Eye (tissue), 1 donor: ENCODE measurements around the gene DNAAF5.
A peak's percentile ranks its signal among the peaks of the same experiment; 100 is the strongest.
"Not testable (repeated sequence)": the region's sequence is repeated elsewhere in the genome, so short reads cannot be mapped to it uniquely, and the experiment has no call there.

ENCODE experiments used
- DNase-seq: peaks from one replicate; pipeline ENCODE4 v3.0.0-alpha.2; 2015

DNAAF5 gene

DNA sequence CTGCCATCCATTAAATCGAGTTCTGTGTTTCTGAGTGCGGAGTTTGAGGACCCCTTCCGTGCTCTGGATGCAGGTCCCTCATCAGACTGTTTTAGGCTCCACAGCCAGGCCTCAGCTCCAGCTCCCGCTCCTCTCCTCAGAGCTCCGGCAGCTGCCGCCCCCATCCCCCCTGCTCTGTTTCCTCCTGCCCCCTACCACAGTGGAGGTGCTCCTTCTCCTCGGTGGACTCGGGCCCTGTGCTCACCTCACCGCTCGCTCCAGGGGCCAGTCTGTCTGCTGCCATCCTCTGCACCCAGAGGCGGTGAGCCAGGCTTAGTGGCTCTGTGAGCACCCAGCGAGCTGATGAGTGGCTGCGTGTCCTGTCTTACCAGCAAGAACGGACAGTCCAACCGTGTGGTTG, 21.9 kb downstream of the DNAAF5 start:
- DNase-seq = no peak

DNA sequence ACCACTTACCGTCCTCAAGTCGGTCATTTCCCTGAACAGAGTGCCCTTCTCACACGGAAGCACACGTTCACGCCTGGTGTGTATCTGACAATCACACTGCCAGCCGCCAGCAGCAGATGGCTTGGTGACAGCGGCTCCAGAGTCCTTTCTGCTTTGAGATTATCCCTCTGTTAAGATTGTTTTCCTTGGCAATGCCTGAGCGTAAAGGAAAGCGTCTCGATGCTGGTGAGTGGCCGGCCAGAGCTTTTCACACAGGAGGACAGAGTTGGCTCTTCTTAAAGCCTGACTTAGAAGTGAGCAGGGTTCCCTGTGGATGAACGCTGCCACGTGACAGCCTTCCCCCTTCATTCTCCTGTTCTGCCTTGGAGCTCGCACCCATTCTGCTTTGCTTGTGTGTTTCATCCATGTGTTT, 22.6 kb downstream of the DNAAF5 start:
- DNase-seq = peak; percentile 37

DNA sequence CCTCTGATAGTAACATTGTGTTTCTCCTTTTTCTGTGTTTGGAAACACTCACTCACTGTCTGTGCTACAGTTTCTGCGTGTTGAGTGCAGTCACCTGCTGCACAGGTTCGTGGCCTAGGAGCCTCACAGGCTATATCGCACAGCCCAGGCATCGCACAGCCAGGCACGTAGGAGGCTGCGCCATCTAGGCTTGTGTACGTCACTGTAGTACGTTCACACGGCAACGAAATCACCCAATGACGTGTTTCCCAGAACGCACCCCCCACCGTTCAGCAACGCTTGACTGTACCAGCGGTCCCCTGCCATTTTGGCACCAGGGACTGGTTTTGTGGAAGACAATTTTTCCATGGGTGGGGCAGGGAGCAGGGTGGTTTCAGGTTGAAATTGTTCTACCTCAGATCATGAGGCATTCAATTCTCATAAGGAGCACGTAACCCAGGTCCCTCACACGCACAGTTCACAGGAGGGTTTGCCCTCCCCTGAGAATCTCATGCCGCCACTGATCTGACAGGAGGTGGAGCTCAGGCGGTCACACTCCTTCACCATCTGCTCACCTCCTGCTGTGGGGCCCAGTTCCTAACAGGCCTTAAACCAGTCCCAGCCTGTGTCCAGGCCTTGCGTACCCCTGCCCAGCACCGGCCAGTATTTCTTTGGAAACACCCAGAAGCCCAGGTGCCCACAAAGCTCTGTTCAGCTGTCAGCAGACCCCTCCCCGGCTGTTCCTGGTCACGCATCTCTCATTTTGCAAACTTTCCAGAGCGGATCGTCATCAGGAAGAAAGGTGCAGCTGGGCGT, 23.8 kb downstream of the DNAAF5 start:
- DNase-seq = no peak

DNA sequence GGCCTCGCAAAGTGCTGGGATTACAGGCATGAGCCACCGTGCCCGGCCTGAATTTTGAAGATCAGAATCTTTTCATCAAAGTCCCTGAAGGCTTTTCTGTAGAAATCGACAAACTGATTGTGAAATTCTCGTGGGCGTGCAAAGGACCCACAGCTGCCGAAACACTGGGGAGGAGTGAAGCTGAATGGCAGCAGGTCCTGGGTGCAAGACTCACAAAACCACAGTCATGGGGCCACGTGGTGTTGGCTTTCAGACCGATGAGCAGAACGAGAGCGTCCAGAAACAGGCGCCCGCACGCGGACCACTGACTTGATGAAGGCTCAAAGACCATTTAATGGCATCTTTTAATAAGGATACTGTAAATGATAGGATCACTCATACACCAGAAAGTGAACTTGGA, 25.3 kb downstream of the DNAAF5 start:
- DNase-seq = no peak

DNA sequence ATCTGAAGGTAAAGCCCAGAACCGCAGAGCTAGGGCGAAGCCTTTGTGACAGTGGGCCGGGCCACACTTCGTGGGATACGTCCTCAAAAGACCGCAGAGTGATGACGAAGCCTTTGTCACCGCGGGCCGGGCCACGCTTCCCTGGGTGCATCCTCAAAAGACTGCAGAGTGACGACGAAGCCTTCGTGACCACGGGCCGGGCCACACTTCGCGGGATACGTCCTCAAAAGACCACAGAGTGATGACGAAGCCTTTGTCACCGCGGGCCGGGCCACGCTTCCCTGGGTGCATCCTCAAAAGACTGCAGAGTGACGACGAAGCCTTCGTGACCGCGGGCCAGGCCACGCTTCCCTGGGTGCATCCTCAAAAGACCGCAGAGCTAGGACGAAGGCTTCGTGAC, 25.8 kb downstream of the DNAAF5 start:
- DNase-seq = not testable (repeated sequence)

DNA sequence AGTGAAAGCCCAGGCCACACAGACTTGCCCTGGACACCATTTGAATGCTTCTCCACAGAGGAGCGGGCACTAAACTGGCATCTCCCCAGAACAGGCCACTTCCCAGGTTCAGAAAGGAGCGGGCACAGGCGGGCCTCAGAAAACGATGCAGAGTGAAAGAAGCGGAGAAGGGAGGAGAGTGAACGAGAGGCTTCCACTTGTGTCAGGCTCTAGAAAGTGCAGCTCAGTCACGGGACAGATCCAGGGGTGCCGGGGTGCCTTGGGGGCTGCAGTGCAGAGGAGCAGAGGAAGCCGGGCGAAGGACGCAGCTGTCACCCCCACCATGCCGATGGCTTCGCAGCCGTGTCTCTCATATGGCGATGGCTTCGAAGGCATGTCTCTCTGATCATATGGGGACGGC, 26.7 kb downstream of the DNAAF5 start:
- no peak for DNase-seq

DNA sequence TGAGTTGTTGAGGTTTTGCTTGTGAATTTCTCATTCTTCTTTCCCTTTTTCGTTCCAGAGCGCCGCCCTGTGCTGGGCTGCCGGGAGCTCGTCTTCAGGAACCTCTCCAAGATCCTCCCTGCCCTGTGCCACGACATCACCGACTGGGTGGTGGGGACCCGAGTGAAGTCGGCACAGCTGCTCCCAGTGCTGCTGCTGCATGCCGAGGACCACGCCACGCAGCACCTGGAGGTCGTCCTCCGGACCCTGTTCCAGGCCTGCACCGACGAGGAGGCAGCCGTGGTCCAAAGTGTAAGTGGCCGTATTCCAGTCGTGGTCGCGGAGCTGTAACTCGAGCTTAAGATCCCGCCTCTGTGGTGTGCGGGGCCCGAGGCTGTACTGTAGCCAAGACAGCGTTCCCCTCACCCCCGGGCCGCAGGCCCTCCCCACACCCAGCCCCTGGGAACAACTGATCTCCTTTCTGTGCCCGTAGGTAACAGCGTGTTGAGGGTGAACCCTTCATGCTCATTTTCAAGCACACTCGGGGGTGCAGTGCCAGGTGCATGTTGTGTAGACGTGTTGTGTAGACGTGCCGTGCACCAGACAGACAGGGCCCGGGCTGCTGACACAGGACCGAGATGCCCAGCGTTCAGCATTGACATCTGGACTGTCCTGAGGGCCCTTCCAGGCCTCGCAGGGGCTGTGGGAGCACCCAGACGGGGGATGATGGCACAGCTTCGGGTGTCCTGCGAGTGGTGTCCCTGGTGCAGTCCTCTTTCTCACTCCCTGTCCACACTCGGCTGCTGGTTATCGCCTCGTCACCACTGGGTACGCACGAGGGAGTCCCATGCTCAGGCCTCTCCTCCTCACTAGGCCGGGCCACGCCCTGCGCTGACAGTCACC, 28.3 kb downstream of the DNAAF5 start:
- DNase-seq = no peak

DNA sequence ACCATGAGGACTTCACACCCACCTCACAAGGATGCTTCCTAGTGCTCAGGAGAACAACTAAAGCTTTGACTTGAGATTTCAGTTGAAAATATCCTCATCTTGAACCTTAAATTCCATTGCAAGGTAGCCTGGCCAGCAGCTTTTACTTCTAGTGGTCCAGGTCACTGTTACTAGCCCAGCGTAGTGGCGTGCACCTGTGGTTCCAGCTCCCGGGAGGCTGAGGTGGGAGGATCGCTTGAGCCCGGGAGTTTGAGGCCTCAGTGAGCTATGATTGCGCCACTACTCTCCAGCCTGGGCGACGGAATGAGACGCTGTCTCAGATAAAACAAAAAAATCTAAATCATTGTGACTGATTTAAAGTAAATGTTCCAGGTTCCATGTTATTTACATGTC, 28.9 kb downstream of the DNAAF5 start:
- DNase-seq = no peak

DNA sequence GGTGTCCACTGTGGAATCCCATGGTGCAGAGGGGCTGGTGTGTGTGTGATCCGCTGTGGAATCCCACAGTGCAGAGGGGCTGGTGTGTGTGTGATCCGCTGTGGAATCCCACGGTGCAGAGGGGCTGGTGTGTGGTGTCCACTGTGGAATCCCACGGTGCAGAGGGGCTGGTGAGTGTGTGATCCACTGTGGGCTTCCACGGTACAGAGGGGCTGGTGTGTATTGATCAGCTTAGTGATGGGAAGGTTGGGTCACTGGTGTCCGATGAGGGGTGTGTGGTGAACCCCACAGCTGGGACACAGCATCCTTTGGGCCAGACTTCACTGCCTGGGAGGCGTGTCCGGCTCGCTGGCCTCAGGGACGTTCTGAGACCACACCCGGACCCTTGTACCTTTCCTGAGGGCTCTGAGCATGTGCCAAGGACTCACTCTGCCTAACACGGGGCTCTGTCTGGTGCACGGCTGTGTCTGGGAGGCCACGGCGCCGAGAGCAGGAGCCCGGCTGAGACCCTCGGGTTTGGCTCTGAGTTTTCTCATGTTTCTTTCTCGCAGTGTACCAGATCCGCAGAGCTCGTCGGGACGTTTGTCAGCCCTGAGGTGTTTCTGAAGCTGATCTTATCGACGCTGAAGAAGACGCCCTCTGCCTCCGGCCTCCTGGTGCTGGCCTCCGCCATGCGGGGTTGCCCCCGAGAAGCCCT, 29.9 kb downstream of the DNAAF5 start:
- no peak for DNase-seq

DNA sequence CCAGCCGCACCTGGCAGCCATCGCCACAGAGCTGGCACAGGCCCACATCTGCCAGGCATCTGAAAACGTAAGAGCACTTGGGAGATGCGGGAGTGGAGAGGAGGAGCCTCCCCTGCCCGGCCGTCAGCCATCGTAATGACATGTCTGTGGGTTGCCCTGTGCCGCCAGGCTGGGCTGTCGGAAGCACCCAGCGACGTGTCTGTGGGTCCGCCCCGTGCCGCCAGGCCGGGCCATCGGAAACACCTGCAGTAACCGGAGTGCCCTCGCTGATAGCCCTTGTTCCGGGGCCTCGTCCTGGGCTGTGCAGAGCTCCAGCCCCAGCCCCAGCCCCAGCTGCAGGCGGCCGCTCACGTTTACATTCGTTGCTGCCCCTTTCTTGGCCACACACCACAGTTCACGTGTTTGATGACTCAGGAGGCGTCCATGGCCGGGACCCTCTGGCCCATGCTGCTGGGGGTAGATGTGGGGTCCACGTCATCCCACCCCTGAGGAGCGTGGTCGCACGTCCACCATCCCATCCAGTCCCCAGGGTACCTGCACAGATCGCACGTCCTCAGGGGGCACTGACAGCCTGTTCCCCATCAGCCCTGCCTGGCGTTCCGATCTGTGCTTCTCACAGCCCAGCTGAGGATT, 30.5 kb downstream of the DNAAF5 start:
- DNase-seq = no peak

DNA sequence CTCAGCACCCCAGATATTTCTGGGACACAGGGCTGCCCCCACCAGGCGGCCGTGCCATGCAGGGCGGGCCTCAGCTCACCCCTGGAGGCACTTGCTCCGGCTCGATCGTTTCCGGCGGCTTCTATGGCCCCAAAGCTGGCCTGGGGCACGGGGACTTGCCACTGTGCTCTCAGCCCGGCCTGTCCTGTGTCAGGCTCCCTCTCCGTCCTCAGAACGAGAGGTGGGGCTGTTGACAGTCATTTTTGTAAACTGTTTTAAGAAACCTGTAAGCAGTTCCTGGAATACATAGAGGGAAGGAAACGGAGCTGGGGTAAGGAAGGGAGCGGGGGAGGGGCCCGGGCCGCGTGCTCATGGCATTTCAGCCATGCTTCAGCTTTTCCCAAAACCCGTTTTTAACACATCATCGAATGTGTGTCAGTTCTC, 31.3 kb downstream of the DNAAF5 start:
- no peak for DNase-seq

DNA sequence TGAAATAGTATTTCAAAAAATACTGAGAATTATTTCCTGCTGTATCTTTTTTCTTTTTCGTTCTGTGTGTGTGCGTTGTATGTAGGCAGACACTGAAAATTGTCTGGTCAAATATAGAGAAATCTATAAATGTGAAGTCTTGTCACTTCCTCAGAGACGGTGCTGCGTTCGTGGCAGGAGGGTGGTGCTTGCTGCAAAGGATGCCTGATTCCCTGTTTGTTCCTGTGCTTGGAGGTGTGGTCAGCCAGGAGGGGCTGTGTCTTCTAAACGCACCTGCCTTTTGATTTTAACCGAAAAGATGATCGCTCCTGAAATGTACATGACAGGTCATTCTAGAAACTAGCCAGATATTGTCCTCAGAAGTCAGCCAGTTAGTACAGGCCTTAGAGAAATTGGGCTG, 33.1 kb downstream of the DNAAF5 start:
- no peak for DNase-seq

DNA sequence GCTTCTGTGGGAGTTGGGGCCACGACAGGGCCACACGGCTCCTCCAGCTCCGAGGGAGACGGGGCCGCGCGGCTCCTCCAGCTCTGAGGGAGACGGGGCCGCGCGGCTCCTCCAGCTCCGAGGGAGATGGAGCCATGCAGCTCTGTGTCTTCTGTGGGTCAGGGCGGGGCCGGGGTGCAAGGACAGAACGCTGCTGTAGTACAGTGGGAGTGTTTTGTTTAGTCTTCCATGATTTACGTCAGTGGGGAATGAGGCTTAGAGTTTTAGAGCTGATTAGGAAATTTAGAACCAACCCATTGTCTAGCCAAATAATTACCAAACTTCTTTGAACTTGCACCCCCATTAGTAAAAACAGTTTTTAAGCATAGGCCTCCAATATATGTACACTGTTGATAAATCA, 33.5 kb downstream of the DNAAF5 start:
- no peak for DNase-seq

DNA sequence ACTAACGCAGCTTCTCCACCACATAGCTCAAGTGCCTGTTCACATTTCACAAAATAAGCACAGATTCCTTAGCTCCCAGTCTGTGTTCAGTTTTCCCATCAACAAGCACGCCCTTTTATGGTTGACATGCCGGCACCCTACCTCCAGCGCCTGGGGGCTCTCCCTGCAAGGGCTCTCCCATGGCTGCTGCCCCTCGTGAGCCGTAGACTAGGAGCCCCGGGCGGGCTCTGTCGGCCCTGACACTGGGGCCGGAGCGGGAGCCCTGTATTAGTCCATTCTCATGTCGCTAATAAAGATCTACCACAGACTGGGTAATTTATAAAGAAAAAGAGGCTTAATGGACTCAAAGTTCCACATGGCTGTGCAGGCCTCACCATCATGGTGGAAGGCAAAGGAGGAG, 34.6 kb downstream of the DNAAF5 start:
- DNase-seq = no peak

DNA sequence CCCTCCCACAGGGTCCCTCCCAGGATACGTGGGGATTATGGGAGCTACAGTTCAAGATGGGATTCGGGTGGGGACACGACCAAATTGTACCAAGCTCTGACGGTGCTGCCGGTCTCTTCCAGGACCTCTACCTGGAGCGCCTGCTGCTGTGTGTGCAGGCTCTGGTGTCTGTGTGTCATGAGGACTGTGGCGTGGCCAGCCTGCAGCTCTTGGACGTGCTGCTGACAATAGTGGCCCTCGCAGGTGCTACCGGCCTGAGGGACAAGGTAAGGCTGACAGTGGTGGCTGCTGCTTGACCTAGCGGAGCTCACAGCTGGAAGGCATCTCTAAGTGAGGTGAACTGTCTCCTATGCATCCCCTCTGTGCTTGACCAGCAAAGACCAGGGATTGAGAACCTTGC, 35.1 kb downstream of the DNAAF5 start:
- no peak for DNase-seq

DNA sequence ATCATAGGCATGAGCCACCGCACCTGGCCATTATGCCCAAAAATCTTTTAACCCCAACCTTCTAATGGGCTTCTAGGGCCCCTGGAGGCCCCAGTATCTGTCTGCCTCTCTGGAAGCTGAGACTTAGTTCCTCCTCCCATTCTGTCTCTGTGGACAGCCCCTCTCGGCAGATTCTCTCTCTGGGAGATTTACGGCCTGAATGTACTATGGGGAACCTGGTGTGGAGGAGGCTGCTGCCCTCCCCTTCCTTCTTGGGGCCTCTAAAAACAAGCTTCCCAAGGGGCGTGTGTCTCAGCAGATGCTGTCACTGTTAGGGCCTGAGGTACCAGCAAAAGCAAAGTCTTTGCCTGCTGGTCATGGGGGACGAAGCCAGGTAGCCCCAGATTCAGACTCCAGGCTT, 36.4 kb downstream of the DNAAF5 start:
- no peak for DNase-seq

DNA sequence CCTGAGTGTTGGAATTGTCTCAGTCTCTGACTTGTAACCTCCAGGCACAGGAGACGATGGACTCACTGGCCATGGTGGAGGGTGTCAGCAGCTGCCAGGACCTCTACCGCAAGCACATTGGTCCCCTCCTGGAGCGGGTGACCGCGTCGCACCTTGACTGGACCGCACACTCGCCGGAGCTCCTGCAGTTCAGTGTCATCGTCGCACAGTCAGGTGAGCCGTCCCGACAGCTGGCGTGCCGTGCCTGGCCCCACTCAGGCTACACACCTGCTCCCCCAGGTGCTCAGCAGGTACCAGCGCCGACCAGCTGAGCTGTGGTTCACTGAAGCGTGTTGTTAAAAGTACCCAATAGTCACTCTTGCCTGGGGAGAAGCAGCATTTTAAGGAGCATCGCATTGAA, 37.3 kb downstream of the DNAAF5 start:
- no peak for DNase-seq

DNA sequence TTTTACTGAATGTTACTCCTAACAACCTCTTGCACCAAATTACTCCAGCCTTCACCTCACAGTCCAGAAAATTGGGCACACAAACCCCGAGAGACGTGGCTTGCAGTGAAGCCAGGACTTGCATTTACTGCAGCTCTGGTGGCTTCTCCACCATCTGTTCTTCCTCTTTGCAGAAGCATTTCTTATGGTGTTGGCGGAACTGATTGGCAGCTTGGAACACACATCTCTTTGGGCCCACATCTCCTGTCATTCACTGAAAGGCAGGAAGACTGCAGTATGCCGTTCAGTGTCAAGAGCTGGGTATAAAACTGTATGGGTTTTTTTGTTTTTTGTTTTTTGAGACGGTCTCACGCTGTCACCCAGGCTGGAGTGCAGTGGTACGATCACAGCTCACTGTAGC, 38.9 kb downstream of the DNAAF5 start:
- DNase-seq = no peak

DNA sequence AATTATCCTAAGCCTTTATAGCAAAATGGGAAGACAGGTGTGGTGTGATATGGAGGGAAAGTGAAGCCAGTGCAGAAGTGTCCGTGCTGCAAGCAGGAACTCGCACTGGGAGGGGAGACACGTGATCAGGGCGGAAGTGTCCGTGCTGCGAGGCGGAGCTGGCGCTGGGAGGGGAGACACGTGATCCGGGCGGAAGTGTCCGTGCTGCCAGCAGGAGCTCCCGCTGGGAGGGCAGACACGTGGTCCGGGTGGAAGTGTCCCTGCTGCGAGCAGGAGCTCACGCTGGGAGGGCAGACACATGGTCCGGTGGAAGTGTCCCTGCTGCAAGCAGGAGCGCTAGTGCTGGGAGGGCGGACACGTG, 41.1 kb downstream of the DNAAF5 start:
- no peak for DNase-seq

DNA sequence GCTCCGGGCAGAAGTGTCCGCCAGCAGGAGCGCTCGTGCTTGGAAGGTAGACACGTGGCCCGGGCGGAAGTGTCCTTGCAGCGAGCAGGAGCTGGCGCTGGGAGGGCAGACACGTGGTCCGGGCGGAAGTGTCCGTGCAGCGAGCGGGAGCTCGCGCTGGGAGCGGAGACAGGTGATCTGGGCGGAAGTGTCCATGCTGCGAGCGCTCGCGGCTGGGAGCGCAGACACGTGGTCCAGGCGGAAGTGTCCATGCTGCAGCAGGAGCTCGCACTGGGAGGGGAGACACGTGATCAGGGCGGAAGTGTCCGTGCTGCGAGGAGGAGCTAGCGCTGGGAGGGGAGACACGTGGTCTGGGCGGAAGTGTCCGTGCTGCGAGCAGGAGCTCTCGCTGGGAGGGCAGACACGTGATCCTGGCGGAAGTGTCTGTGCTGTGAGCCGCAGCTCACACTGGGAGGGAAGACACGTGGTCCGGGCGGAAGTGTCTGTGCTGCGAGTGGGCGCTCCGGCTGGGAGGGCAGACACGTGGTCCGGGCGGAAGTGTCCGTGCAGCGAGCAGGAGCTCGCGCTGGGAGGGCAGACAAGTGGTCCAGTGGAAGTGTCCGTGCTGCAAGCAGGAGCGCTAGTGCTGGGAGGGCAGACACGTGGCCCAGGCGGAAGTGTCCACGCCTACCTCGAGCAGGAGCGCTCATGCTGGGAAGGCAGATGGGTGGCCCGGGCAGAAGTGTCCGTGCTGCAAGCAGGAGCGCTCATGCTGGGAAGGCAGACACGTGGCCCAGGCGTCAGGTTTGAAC, 41.6 kb downstream of the DNAAF5 start:
- DNase-seq = no peak

DNA sequence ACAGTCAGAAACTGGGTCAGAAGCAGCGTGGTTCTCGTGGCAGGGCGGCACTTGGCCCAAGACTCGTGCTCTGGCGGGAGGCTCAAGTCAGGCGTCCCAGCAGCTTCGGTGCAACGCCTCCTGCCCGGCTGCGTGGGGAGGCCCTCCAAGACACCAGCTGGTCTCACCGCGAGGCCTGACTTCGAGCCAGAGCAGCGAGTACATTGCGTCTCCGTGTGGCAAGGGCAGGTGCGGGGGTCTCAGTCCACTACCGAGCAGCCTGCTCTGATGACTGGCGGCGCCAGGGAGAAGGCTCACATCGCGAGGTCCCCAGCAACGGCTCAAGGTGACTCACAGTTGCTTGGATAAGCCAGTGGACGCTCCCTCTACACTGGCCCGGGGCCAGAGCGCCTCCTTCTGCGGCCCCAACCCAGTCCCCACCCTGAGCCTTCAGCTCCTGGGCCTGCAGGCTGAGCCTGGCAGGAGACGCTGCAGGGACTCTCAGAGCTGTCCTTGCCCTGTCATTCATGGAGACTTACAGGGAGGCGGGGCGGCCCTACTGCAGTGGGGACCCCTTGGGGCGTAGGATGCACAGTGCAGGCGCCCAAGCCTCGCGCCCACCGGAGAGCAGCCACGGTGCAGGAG, 42.5 kb downstream of the DNAAF5 start:
- no peak for DNase-seq

DNA sequence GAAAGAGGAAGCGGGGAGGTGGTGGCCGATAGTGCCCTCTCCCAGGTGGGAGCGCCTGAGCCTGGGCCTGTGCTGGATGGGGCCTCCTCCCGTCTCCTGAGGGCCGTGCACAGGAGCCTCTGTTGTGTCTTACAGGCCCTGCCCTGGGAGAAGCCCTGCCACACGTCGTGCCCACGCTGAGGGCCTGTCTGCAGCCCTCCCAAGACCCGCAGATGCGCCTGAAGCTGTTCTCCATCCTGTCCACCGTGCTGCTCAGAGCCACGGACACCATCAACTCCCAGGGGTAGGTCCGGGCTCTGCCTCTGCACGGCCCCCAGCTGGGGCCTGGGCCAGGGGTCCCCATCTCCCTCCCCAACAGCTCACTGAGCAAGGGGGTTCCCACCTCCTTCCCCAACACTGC, 43.8 kb downstream of the DNAAF5 start:
- DNase-seq = no peak
